Heart right ventricle (tissue), 16 donors: ENCODE results near the gene GPR62. TPM values are rescaled to one million over a fixed set of nuclear protein-coding genes. Genes with fewer than 3 reads are reported as not detected.
A peak's percentile ranks its signal among the peaks of the same experiment; 100 is the strongest.

Source experiments
- ATAC-seq, 8 donors: fragments of 200-7000 bp; cut with Tn5 transposase; one replicate each; pipeline ENCODE4 v1.9.1; 2020; ENCODE audit warnings: mild to moderate bottlenecking in 8 of 8, moderate library complexity in 8 of 8, moderate number of reproducible peaks in 1 of 8
- DNase-seq, 2 donors: peaks; one replicate each; pipeline ENCODE4 v3.0.0-alpha.2; 2020
- H3K27ac ChIP-seq, 10 donors: fragments of 200-600 bp; sonication (generic) in 2 of 10; one replicate each; pipeline versions ENCODE4 v1.5.0 to v1.8.0; 2020 to 2022; ENCODE audit warnings: mild to moderate bottlenecking in 3 of 10
- H3K27me3 ChIP-seq, 7 donors: fragments of 200-600 bp; one replicate each; pipeline ENCODE4 v1.8.0; 2021 to 2022; ENCODE audit warnings: mild to moderate bottlenecking in 2 of 7
- H3K36me3 ChIP-seq, 9 donors: fragments of 200-600 bp; sonication (generic) in 1 of 9; one replicate each; pipeline versions ENCODE4 v1.5.0 to v1.8.0; 2020 to 2022; ENCODE audit warnings: mild to moderate bottlenecking in 2 of 9
- H3K4me1 ChIP-seq, 9 donors: fragments of 200-600 bp; sonication (generic) in 1 of 9; one replicate each; pipeline versions ENCODE4 v1.5.0 to v1.8.0; 2020 to 2022; ENCODE audit warnings: mild to moderate bottlenecking in 4 of 9
- H3K4me3 ChIP-seq, 10 donors: fragments of 200-600 bp; sonication (generic) in 2 of 10; one replicate each; pipeline versions ENCODE4 v1.5.0 to v1.8.0; 2020 to 2022; ENCODE audit warnings: mild to moderate bottlenecking in 7 of 10, moderate library complexity in 2 of 10
- H3K9me3 ChIP-seq, 11 donors: fragments of 200-600 bp in 10 of 11; sonication (generic) in 2 of 11; one replicate each; pipeline versions ENCODE4 v1.5.0 to v1.8.0; 2013 to 2022; ENCODE audit warnings: mild to moderate bottlenecking in 2 of 11, control low read depth in 1 of 11, moderate library complexity in 1 of 11
- WGBS, 2 donors: extraction: QIAGEN DNeasy Blood & Tissue Kit; methylation state at CpG; one replicate each; pipeline ENCODE4 v1.1.7; 2013; ENCODE audit warnings: inconsistent platforms in 1 of 2; 5-methylcytosine and 5-hydroxymethylcytosine counted together
- intact Hi-C, 10 donors: fragments of 100-400 bp; cut with DNase I; formaldehyde crosslinking; loops; one replicate each; pipeline versions ENCODE4 v1.11.1 to v1.14.2; 2022
- polyA plus RNA-seq, 2 donors: library from polyadenylated mRNA; stranded (reverse); fragments of 200-250 nt; gene quantifications; one replicate each; pipeline ENCODE4 v1.2.3, GENCODE V29; 2013
- total RNA-seq, 10 donors: library from RNA; stranded (reverse); fragmentation: NEBNext Ultra II Directional in 3 of 10; extraction: Animal tissue kit (Norgen Biotek cat#: 25700) in 3 of 10; gene quantifications; one replicate each; pipeline versions ENCODE4 v1.2.1 to v1.2.4, GENCODE V29; 2021 to 2023
- TF ChIP-seq, protein P1 (sequence below), 9 donors: fragments of 200-600 bp; sonication (generic) in 2 of 9; IDR thresholded peaks; one replicate each; pipeline versions ENCODE4 v1.5.0 to v1.8.0; 2021 to 2022; ENCODE audit warnings: antibody characterized with exemption in 9 of 9, mild to moderate bottlenecking in 5 of 9, moderate library complexity in 1 of 9
- donor health status: Arrhythmogenic right ventricular cardiomyopathy.
- donor health status: ischemic (EF 13 %, LVEDD 7.1; RV severe dilation, severe dysfunction).
- donor health status: healthy with polysubstance abuse.
- donor health status: DM: no; HTN: yes; CAD: no.
- donor health status: DM: no; HTN: no; CAD: no.
- donor health status: ischemic (EF 25% LVEDD 6.9; RV normal size, moderate dysfunction).
- donor health status: ischemic (EF 25% LVEDD 5.7; RV mildly dilated, moderate dysfunction).
- donor health status: healthy.
- donor health status: DM: yes; HTN: yes; CAD: no.
- donor health status: Ischemic cardiomyopathy.
- donor health status: ischemic (EF 35%, LVEDD 5.7; RV mildly dilated, moderate dysfunction).
- donor health status: nonischemic (EF 11% LVEDD 7.7; RV severe dilation, severe dysfunction).
- donor health status: DM: yes; HTN: yes; CAD: no.
- donor health status: PGD.
- donor health status: ischemic (EF 29% LVEDD 5.4; RV normal size, mild dysfunction).
- donor health status: nonischemic (EF 23%, LVEDD 6.1; RV moderate dilation, normal function).

GPR62 gene
- total and polyA plus RNA-seq, 12 donors = 0.01 to 0.38 (median 0.18) TPM; not detected in 2

DNA sequence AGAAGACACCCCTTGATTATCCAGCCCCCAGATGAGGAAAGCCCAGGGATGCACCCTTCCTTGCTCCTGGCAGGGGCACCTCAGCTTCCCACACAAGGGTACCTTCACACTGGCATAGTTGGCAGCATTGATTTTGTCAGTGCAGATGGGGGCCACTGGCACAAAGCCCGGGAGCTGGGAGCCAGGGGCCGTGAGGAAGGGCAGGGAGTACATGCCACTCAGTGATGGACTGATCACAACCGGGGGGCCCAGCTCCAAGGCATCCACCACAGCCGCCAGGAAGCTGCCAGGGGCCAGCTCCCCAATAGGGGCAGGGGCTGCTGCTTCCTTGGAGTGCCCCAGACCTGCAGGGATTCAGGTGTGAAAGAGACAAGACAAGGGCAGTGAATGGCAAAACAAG lies 14.7 kb downstream of the GPR62 start:
- H3K4me1 ChIP-seq = peaks cover 13 to 67% (median 45%) of the 10 kb centered on the region in 9 donors
- DNase-seq (no peak), ATAC-seq (no peak)
- H3K36me3 ChIP-seq = peaks cover 0 to 16% (median 0%) of the 10 kb centered on the region in 9 donors
- intact Hi-C loops = no loop called here
- H3K9me3 ChIP-seq = no peaks in the 10 kb centered on the region
- H3K27ac ChIP-seq = peak overlapping the region in 1 of 10 donors; percentile 10
- no peak overlapping the region for H3K4me3 ChIP-seq
- TF ChIP-seq, protein P1, sequence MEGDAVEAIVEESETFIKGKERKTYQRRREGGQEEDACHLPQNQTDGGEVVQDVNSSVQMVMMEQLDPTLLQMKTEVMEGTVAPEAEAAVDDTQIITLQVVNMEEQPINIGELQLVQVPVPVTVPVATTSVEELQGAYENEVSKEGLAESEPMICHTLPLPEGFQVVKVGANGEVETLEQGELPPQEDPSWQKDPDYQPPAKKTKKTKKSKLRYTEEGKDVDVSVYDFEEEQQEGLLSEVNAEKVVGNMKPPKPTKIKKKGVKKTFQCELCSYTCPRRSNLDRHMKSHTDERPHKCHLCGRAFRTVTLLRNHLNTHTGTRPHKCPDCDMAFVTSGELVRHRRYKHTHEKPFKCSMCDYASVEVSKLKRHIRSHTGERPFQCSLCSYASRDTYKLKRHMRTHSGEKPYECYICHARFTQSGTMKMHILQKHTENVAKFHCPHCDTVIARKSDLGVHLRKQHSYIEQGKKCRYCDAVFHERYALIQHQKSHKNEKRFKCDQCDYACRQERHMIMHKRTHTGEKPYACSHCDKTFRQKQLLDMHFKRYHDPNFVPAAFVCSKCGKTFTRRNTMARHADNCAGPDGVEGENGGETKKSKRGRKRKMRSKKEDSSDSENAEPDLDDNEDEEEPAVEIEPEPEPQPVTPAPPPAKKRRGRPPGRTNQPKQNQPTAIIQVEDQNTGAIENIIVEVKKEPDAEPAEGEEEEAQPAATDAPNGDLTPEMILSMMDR (IDR thresholded peaks at IDR 0.05) = no peak
- H3K27me3 ChIP-seq = peaks cover 0 to 20% (median 0%) of the 10 kb centered on the region in 7 donors
- WGBS, 2 donors = 63 to 69% methylated on average over 4 of the region's 4 CpGs

- Histone ChIP-seq H3K36me3 (peaks cover 0 to 16% (median 0%) of the 10 kb centered on the region in 9 donors), H3K4me1 (peaks cover 17 to 63% (median 46%) of the 10 kb centered on the region in 9 donors), H3K9me3 (no peaks in the 10 kb centered on the region), H3K4me3 (no peak overlapping the region), H3K27me3 (peaks cover 0 to 18% (median 0%) of the 10 kb centered on the region in 7 donors), H3K27ac (peak overlapping the region in 1 of 10 donors; percentile 31)
- intact Hi-C loops = no loop called here
- TF ChIP-seq, protein P1 (IDR thresholded peaks at IDR 0.05) = no peak
- DNase-seq (no peak), ATAC-seq (no peak)
- WGBS, 2 donors = 68 to 72% methylated on average over 6 of the region's 6 CpGs
Observed at GRCh38 chr3:51970606-51971300, 15.6 kb downstream of the GPR62 start.

DNA sequence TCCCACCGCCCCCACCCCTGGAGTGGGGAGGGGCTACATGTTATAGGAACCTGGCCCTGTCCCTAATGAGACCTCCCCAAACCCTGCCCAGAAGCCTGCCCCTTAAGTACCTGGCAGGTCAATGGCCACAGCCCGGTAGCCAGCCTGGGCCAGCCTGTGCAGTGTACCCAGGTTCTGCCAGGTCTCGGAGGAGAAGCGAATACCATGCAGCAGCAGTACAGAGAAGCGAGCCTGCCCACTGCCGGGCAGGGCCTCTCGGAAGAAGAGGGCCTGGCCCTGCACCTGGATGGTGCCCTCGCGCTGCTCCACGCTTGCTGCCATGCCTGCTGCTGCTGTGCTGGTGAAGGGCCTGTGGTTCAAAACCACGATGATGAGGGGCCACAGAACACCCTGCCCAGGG lies 16.2 kb downstream of the GPR62 start:
- ATAC-seq (no peak), DNase-seq (no peak)
- Histone ChIP-seq H3K9me3 (no peaks in the 10 kb centered on the region), H3K27ac (no peak overlapping the region), H3K36me3 (peaks cover 0 to 16% (median 0%) of the 10 kb centered on the region in 9 donors), H3K4me3 (no peak overlapping the region), H3K27me3 (peaks cover 0 to 12% (median 0%) of the 10 kb centered on the region in 7 donors), H3K4me1 (peaks cover 13 to 63% (median 46%) of the 10 kb centered on the region in 9 donors)
- TF ChIP-seq, protein P1 (IDR thresholded peaks at IDR 0.05) = no peak
- intact Hi-C loops = no loop called here
- 92 to 96% methylated on average over 11 of the region's 11 CpGs for WGBS, 2 donors

DNA sequence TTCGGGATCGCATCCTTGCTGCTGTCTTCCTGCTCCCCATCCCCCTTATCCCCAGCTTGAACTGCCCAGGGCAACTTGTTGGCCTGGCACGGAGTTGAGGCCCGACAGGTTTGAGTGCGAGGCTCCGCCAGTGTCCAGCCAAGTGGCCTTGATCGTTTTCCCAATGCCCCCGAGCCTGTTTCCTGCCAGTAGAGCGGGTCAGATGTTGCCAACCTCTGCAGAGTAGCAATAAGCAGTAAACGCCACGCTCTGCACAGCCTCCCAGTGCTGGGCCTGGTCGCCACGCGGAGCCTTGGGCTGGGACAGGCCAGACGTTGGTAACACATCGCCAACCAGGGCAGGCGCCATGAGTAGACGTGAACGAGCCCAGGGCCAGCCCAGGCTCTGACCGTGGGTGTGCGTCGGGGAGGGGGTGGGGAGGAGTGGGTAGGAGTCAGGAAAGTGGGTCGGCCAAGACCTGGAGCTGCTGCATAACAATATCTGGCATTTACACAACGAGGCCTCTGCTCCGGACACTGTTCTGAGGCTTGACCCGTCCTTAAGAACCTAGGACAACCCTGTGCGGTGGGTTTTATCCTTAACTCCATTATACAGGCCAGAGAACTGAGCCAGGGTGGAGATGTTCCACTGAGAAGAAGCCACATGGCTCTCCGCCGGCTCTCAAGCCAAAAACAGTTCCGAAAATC lies 19.2 kb downstream of the GPR62 start:
- Histone ChIP-seq H3K4me1 (peaks cover 10 to 46% (median 31%) of the 10 kb centered on the region in 9 donors), H3K27me3 (no peaks in the 10 kb centered on the region), H3K36me3 (peaks cover 0 to 14% (median 0%) of the 10 kb centered on the region in 9 donors), H3K9me3 (no peaks in the 10 kb centered on the region), H3K4me3 (peak overlapping the region; percentile 35 to 87 (median 68)), H3K27ac (peak overlapping the region; percentile 93 to 98 (median 96))
- ATAC-seq = peak; percentile 10 to 43 (median 26)
- TF ChIP-seq, protein P1 (IDR thresholded peaks at IDR 0.05) = peak in 4 of 9 donors; percentile 3 to 54 (median 29)
- intact Hi-C loops = loop anchor here in 8 of 10 donors (1.0 to 2.0 kb wide), 2 partner anchors 32 kb away; partner anchors contain the start of gene PARP3 (in 8 of the 8)
- WGBS, 2 donors = 17 to 23% methylated on average over 28 to 30 of the region's 30 CpGs
- peak in 1 of 2 donors; percentile 50 for DNase-seq
